Liver (tissue), 9 donors: Measurements from ENCODE around the gene ZCCHC17. TPM values are rescaled to one million over a fixed set of nuclear protein-coding genes. Genes with fewer than 3 reads are reported as not detected.

Experiments
- DNase-seq: peaks from one replicate; pipeline ENCODE4 v3.0.0-alpha.2; 2017; ENCODE audit warnings: low spot score
- H3K27ac ChIP-seq, 2 donors: one replicate each; pipeline ENCODE4 v1.7.0; 2013; ENCODE audit warnings: inconsistent platforms in 2 of 2, low read length in 2 of 2, control low read depth in 1 of 2, low read depth in 1 of 2, mild to moderate bottlenecking in 1 of 2
- H3K27me3 ChIP-seq, 4 donors: one replicate each; pipeline versions ENCODE4 v1.6.1 to v1.7.0; 2013; ENCODE audit warnings: low read length in 3 of 4, inconsistent platforms in 1 of 4, mild to moderate bottlenecking in 1 of 4, moderate library complexity in 1 of 4; ENCODE audit not compliant: control insufficient read depth in 4 of 4, insufficient read depth in 4 of 4
- H3K36me3 ChIP-seq, 4 donors: one replicate each; pipeline versions ENCODE4 v1.6.1 to v1.7.0; 2013; ENCODE audit warnings: low read length in 3 of 4, mild to moderate bottlenecking in 3 of 4, low read depth in 1 of 4, moderate library complexity in 1 of 4; ENCODE audit not compliant: control insufficient read depth in 4 of 4, insufficient read depth in 3 of 4
- H3K4me1 ChIP-seq, 4 donors: one replicate each; pipeline versions ENCODE4 v1.6.1 to v1.7.0; 2013; ENCODE audit warnings: low read length in 3 of 4, mild to moderate bottlenecking in 3 of 4, moderate library complexity in 1 of 4; ENCODE audit not compliant: control insufficient read depth in 4 of 4, insufficient read depth in 4 of 4
- H3K4me3 ChIP-seq, 3 donors: one replicate each; pipeline versions ENCODE4 v1.6.1 to v1.7.0; 2013; ENCODE audit warnings: low read length in 3 of 3, control low read depth in 1 of 3, low read depth in 1 of 3, mild to moderate bottlenecking in 1 of 3
- H3K9ac ChIP-seq, 2 donors: one replicate each; pipeline ENCODE4 v1.7.0; 2013; ENCODE audit warnings: low read length in 2 of 2, mild to moderate bottlenecking in 2 of 2, moderate library complexity in 2 of 2, control low read depth in 1 of 2, low read depth in 1 of 2
- H3K9me3 ChIP-seq, 4 donors: one replicate each; pipeline versions ENCODE4 v1.6.1 to v1.7.0; 2013; ENCODE audit warnings: low read length in 3 of 4; ENCODE audit not compliant: control insufficient read depth in 4 of 4
- ATF3 ChIP-seq: IDR thresholded peaks from 2 replicates; pipeline ENCODE4 v1.6.1; 2016; ENCODE audit warnings: antibody characterized with exemption
- CTCF ChIP-seq: fragments of 150-350 bp; IDR thresholded peaks from 2 replicates; pipeline ENCODE4 v1.5.1; 2017; ENCODE audit warnings: improper control_type of control experiment, low read depth, low read length; ENCODE audit not compliant: missing input control
- EGR1 ChIP-seq, 2 donors: IDR thresholded peaks; 2 replicates each; pipeline ENCODE4 v1.6.1; 2016 to 2018; ENCODE audit warnings: antibody characterized with exemption in 2 of 2, low read depth in 2 of 2
- FOXA1 ChIP-seq: IDR thresholded peaks from 2 replicates; pipeline ENCODE4 v1.6.1; 2016; ENCODE audit warnings: antibody characterized with exemption
- FOXA2 ChIP-seq: IDR thresholded peaks from 2 replicates; pipeline ENCODE4 v1.6.1; 2016; ENCODE audit warnings: antibody characterized with exemption
- GABPA ChIP-seq, 2 donors: IDR thresholded peaks in 1 of 2; conservative IDR thresholded peaks in 1 of 2; 2 replicates each; pipeline ENCODE4 v1.6.1; 2016; ENCODE audit warnings: antibody characterized with exemption in 2 of 2, mild to moderate bottlenecking in 1 of 2, moderate library complexity in 1 of 2
- HNF4A ChIP-seq, 2 donors: conservative IDR thresholded peaks; 2 replicates each; pipeline ENCODE4 v1.6.1; 2016; ENCODE audit warnings: antibody characterized with exemption in 2 of 2, mild to moderate bottlenecking in 2 of 2
- JUND ChIP-seq, 2 donors: IDR thresholded peaks; 2 replicates each; pipeline ENCODE4 v1.6.1; 2016; ENCODE audit warnings: antibody characterized with exemption in 2 of 2
- MAX ChIP-seq: IDR thresholded peaks from 2 replicates; pipeline ENCODE4 v1.6.1; 2016; ENCODE audit warnings: antibody characterized with exemption
- NR2F2 ChIP-seq: IDR thresholded peaks from 2 replicates; pipeline ENCODE4 v1.6.1; 2016; ENCODE audit warnings: antibody characterized with exemption
- RAD21 ChIP-seq, 2 donors: IDR thresholded peaks; 2 replicates each; pipeline ENCODE4 v1.6.1; 2016; ENCODE audit warnings: antibody characterized with exemption in 2 of 2, mild to moderate bottlenecking in 2 of 2
- RXRA ChIP-seq, 2 donors: IDR thresholded peaks; 2 replicates each; pipeline ENCODE4 v1.6.1; 2017 to 2018; ENCODE audit warnings: antibody characterized with exemption in 2 of 2, mild to moderate bottlenecking in 1 of 2
- SP1 ChIP-seq: IDR thresholded peaks from 2 replicates; pipeline ENCODE4 v1.6.1; 2018; ENCODE audit warnings: antibody characterized with exemption, mild to moderate bottlenecking
- TAF1 ChIP-seq: conservative IDR thresholded peaks from 2 replicates; pipeline ENCODE4 v1.6.1; 2016; ENCODE audit warnings: antibody characterized with exemption, mild to moderate bottlenecking
- YY1 ChIP-seq: IDR thresholded peaks from 2 replicates; pipeline ENCODE4 v1.6.1; 2016; ENCODE audit warnings: antibody characterized with exemption, mild to moderate bottlenecking
- ZBTB33 ChIP-seq: IDR thresholded peaks from 2 replicates; pipeline ENCODE4 v1.6.1; 2016; ENCODE audit warnings: antibody characterized with exemption
- whole genome bisulfite sequencing: extraction: QIAGEN DNeasy Blood & Tissue Kit; methylation state at CpG from one replicate; pipeline ENCODE4 v1.1.7; 2013; 5-methylcytosine and 5-hydroxymethylcytosine counted together
- polyA plus RNA-seq, 2 donors: library from polyadenylated mRNA; stranded (reverse) in 1 of 2; unstranded in 1 of 2; fragments of 200-250 nt in 1 of 2; fragments of >200 nt in 1 of 2; fragmentation: Nextera tagmentation in 1 of 2; extraction: Ambion mirVana in 1 of 2; gene quantifications; one replicate each; pipeline versions ENCODE4 v1.2.1 to v1.2.3, GENCODE V29; 2013 to 2015
- total RNA-seq, 2 donors: library from RNA; depleted of rRNA; stranded (reverse); fragments of >200 nt; gene quantifications; one replicate each; pipeline ENCODE4 v1.2.3, GENCODE V29; 2014
- TF ChIP-seq, protein P1 (sequence below): IDR thresholded peaks from 2 replicates; pipeline ENCODE4 v1.6.1; 2016; ENCODE audit warnings: antibody characterized with exemption, mild to moderate bottlenecking
- donor health status: healthy.
- donor health status: healthy.
- donor health status: healthy.
- donor health status: healthy.
- donor health status: healthy.

The ZCCHC17 gene
- total and polyA plus RNA-seq, 4 donors = 7.4 to 15.1 (median 9.2) TPM

DNA sequence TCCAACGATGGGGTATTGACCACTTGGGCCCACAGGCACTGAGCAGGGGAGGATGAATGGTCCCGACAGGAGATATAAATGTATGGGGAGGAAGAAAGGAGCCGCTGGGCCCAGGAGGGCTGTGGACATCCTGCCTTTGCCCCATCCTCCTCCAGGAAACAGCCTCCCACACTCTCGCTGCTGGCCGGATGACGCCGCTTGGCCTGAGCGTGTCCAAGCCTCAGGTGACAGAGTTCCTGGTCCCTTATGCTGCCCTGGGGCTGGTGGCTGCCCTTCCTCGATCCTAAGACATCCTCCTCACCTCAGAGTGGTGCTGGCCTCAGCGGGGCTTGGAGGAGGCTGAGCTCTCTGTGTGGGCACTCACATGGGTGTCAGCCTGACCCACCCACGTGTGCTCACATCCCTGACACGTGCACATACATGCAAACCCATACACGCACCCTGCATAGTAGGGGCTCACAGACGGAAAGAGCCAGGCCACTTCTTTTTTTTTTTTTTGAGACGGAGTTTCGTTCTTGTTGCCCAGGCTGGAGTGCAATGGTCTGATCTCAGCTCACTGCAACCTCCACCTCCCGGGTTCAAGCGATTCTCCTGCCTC, 110.3 kb downstream of the ZCCHC17 start:
- Histone ChIP-seq H3K36me3 (no peaks in the 10 kb centered on the region), H3K9ac (no peak overlapping the region), H3K9me3 (no peaks in the 10 kb centered on the region), H3K27ac (no peak overlapping the region), H3K4me1 (no peaks in the 10 kb centered on the region), H3K27me3 (no peaks in the 10 kb centered on the region), H3K4me3 (no peak overlapping the region)
- no peak for TF ChIP-seq HNF4A (conservative IDR thresholded peaks at IDR 0.05)
- TF ChIP-seq SP1 = no peak
- TF ChIP-seq RAD21 (IDR thresholded peaks at IDR 0.05) = no peak
- TF ChIP-seq TAF1 = no peak
- no peak for DNase-seq
- 87% methylated on average over 18 of the region's 18 CpGs for WGBS

DNA sequence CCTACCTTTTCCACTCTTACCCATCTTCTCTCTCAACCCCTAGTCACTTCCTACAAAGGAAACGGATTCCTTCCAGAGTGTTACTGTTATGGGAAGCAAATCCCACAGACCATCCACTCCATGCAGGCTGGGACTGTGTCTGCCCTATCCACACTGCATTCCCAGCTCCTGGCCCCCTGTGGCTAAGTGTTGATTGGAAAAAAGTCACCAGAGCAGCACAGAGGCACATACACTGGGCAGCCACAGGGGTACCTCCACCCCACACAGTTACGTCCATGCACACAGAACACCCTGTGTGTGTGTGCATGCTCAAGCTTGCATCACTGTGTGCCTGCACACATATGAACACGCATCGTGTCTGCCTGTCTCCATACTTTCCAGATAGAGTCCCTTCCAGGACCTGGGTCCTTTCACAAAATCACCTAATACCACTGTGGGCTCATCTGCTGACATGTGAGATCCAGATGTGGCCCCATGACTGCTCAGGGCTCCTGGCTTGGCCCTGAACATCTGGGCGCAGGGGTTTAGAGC, 112.0 kb downstream of the ZCCHC17 start:
- DNase-seq = no peak
- no peaks in the 10 kb centered on the region for H3K36me3 ChIP-seq
- H3K4me3 ChIP-seq = no peak overlapping the region
- H3K9me3 ChIP-seq = no peaks in the 10 kb centered on the region
- no peaks in the 10 kb centered on the region for H3K27me3 ChIP-seq
- TF ChIP-seq GABPA (IDR thresholded peaks at IDR 0.05 in 1 of 2, conservative IDR thresholded peaks at IDR 0.05 in 1 of 2) (no peak), ZBTB33 (no peak), HNF4A (conservative IDR thresholded peaks at IDR 0.05) (no peak), FOXA2 (no peak), EGR1 (IDR thresholded peaks at IDR 0.05; ENCODE audit: low read depth in 2 of 2) (no peak), MAX (no peak), RXRA (IDR thresholded peaks at IDR 0.05) (no peak), NR2F2 (no peak), JUND (IDR thresholded peaks at IDR 0.05) (no peak), CTCF (no peak), RAD21 (IDR thresholded peaks at IDR 0.05) (no peak), TAF1 (no peak), FOXA1 (no peak), ATF3 (no peak), SP1 (no peak), YY1 (no peak)
- TF ChIP-seq, protein P1, sequence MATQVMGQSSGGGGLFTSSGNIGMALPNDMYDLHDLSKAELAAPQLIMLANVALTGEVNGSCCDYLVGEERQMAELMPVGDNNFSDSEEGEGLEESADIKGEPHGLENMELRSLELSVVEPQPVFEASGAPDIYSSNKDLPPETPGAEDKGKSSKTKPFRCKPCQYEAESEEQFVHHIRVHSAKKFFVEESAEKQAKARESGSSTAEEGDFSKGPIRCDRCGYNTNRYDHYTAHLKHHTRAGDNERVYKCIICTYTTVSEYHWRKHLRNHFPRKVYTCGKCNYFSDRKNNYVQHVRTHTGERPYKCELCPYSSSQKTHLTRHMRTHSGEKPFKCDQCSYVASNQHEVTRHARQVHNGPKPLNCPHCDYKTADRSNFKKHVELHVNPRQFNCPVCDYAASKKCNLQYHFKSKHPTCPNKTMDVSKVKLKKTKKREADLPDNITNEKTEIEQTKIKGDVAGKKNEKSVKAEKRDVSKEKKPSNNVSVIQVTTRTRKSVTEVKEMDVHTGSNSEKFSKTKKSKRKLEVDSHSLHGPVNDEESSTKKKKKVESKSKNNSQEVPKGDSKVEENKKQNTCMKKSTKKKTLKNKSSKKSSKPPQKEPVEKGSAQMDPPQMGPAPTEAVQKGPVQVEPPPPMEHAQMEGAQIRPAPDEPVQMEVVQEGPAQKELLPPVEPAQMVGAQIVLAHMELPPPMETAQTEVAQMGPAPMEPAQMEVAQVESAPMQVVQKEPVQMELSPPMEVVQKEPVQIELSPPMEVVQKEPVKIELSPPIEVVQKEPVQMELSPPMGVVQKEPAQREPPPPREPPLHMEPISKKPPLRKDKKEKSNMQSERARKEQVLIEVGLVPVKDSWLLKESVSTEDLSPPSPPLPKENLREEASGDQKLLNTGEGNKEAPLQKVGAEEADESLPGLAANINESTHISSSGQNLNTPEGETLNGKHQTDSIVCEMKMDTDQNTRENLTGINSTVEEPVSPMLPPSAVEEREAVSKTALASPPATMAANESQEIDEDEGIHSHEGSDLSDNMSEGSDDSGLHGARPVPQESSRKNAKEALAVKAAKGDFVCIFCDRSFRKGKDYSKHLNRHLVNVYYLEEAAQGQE = no peak
- 91% methylated on average over 5 of the region's 5 CpGs for WGBS
- H3K9ac ChIP-seq = no peak overlapping the region
- no peak overlapping the region for H3K27ac ChIP-seq
- H3K4me1 ChIP-seq = peaks cover 0 to 7% (median 3%) of the 10 kb centered on the region in 4 donors
